Measurements from ENCODE around the gene TRIP10.

- TF ChIP-seq CTCF (conservative IDR thresholded peaks at IDR 0.05; ENCODE audit: low read depth, low read length) (no peak), MAZ (IDR thresholded peaks at IDR 0.05; ENCODE audit: borderline replicate concordance, low read depth, low read length) (no peak), USF2 (IDR thresholded peaks at IDR 0.05; ENCODE audit: low read depth, low read length) (no peak), POLR2A (IDR thresholded peaks at IDR 0.05; ENCODE audit: low read depth, low read length) (no peak), CEBPB (IDR thresholded peaks at IDR 0.05; ENCODE audit: low read depth, low read length) (no peak), ELK1 (IDR thresholded peaks at IDR 0.05; ENCODE audit: borderline replicate concordance, low read depth, low read length) (no peak), RCOR1 (IDR thresholded peaks at IDR 0.05; ENCODE audit: insufficient replicate concordance, low read length) (no peak), SMC3 (IDR thresholded peaks at IDR 0.05; ENCODE audit: low read depth, low read length) (no peak)
These were observed 28.8 kb downstream of the TRIP10 start for GRCh38 chr19:6768236-6768785.
